ENCODE results near the gene RTN4RL1.

Gene RTN4RL1

DNA sequence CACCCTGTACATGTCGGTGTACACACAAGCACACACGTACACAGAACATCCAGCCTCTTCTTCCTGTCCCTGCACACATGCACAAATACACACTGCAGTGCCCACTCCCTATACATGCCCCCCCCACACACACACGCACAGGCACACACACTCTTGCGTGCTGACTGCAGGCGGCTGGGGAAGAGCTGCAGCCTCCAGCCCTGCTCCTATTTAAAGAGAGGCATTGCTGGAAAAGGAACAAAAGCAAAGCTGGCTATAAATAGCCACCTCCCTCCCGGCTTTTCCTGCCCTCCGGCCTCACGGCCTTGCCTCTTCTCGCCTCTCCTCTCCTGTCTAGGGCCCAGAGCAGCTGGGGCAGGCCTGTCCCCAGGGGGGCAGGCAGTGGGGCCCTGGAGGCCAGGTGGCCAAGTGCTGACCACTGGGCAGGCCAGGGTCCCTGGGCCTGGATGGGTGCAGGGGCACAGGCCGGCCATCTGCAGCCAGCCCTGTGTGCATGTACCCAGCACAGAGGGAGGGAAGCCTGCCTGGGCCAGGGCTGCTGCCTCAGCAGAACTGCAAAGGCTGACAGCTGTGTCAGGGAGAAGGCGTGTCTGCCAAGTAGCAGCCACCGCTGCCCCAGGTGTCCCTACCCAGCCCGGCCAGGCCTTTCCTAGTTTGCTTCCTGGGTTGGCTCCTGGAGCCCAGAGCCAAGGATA is 25.4 kb downstream of the RTN4RL1 start:
- Histone ChIP-seq H3K36me3 (ENCODE audit: insufficient read depth, low read length) (no peaks in the 10 kb centered on the region), H3K9me3 (ENCODE audit: low read length) (no peaks in the 10 kb centered on the region), H3K9me2 (ENCODE audit: low read depth, low read length) (no peaks in the 10 kb centered on the region), H3K27me3 (ENCODE audit: insufficient read depth, low read length) (no peaks in the 10 kb centered on the region; the same call in 1 of the 2 replicates), H3K4me1 (ENCODE audit: insufficient read depth, low read length, severe bottlenecking) (no peaks in the 10 kb centered on the region), H4K20me1 (ENCODE audit: insufficient read depth, low read length) (no peaks in the 10 kb centered on the region), H2AFZ (ENCODE audit: low read length) (no peak overlapping the region), H3K27ac (ENCODE audit: low read depth, low read length, poor library complexity, severe bottlenecking) (no peak overlapping the region), H3F3A (ENCODE audit: insufficient read depth, low read length) (no peaks in the 10 kb centered on the region), H3K79me2 (ENCODE audit: insufficient read depth, low read length) (no peaks in the 10 kb centered on the region), H3K9ac (ENCODE audit: low read length) (no peak overlapping the region), H3K4me2 (ENCODE audit: low read length) (no peak overlapping the region), H3K4me3 (ENCODE audit: low read depth, low read length, poor library complexity, severe bottlenecking) (no peak overlapping the region)
- TF ChIP-seq EZH2 (IDR thresholded peaks at IDR 0.05; ENCODE audit: borderline replicate concordance, low read length) = no peak
- TF ChIP-seq, protein P1, sequence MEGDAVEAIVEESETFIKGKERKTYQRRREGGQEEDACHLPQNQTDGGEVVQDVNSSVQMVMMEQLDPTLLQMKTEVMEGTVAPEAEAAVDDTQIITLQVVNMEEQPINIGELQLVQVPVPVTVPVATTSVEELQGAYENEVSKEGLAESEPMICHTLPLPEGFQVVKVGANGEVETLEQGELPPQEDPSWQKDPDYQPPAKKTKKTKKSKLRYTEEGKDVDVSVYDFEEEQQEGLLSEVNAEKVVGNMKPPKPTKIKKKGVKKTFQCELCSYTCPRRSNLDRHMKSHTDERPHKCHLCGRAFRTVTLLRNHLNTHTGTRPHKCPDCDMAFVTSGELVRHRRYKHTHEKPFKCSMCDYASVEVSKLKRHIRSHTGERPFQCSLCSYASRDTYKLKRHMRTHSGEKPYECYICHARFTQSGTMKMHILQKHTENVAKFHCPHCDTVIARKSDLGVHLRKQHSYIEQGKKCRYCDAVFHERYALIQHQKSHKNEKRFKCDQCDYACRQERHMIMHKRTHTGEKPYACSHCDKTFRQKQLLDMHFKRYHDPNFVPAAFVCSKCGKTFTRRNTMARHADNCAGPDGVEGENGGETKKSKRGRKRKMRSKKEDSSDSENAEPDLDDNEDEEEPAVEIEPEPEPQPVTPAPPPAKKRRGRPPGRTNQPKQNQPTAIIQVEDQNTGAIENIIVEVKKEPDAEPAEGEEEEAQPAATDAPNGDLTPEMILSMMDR (IDR thresholded peaks at IDR 0.05; ENCODE audit: low read length) = no peak

DNA sequence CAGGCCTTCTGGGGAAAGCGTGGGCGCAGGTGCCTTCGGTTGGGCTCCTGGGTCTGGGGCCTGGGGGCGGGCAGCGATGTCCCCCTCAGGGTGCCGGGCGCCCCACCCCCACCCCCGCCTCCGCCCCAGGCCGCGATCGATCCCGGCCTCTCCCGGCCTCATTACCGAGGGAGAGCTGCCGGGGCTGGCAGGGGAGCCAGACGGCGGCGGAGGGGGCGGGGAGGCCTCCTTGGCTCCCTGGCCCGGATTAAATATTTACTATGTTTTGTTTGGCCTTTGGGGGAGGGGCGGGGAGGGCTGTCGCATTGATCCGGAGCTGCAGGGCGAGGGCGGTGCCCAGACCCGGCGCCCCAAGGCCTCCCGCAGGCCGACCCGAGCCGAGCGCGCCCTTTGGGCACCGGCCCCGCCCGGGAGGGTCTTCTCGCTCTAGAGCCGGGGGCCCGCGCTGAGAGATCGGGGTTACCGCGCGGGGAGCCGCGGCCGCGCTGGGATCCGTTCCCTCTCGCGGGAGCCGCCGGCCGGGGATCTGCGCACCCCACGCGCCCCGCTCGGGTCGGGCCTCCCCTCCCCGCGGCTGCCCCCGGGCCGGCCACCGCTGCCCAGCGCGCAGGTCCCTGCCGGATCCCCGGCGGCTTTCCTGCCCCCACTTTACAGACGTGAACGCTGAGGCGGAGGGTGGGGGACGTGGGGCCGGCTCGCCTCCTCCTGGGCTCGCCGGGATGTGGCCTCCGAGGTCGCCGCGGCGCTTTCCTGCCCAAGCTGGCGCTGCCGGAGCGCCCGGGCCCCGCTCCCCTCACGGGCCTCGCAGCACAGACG is 27.0 kb downstream of the RTN4RL1 start:
- Histone ChIP-seq H3K4me1 (ENCODE audit: insufficient read depth, low read length, severe bottlenecking) (no peaks in the 10 kb centered on the region), H3K27ac (ENCODE audit: low read depth, low read length, poor library complexity, severe bottlenecking) (no peak overlapping the region), H3K9me3 (ENCODE audit: low read length) (no peaks in the 10 kb centered on the region), H3K4me3 (ENCODE audit: low read depth, low read length, poor library complexity, severe bottlenecking) (no peak overlapping the region), H3K36me3 (ENCODE audit: insufficient read depth, low read length) (no peaks in the 10 kb centered on the region), H4K20me1 (ENCODE audit: insufficient read depth, low read length) (no peaks in the 10 kb centered on the region), H3K4me2 (ENCODE audit: low read length) (no peak overlapping the region), H3K79me2 (ENCODE audit: insufficient read depth, low read length) (no peaks in the 10 kb centered on the region), H3K27me3 (ENCODE audit: insufficient read depth, low read length) (peaks cover 3% of the 10 kb centered on the region), H3K9me2 (ENCODE audit: low read depth, low read length) (no peaks in the 10 kb centered on the region), H3F3A (ENCODE audit: insufficient read depth, low read length) (no peaks in the 10 kb centered on the region), H3K9ac (ENCODE audit: low read length) (no peak overlapping the region), H2AFZ (ENCODE audit: low read length) (no peak overlapping the region)
- TF ChIP-seq EZH2 (IDR thresholded peaks at IDR 0.05; ENCODE audit: borderline replicate concordance, low read length) = no peak
- TF ChIP-seq, protein P1 (IDR thresholded peaks at IDR 0.05; ENCODE audit: low read length) = no peak

DNA sequence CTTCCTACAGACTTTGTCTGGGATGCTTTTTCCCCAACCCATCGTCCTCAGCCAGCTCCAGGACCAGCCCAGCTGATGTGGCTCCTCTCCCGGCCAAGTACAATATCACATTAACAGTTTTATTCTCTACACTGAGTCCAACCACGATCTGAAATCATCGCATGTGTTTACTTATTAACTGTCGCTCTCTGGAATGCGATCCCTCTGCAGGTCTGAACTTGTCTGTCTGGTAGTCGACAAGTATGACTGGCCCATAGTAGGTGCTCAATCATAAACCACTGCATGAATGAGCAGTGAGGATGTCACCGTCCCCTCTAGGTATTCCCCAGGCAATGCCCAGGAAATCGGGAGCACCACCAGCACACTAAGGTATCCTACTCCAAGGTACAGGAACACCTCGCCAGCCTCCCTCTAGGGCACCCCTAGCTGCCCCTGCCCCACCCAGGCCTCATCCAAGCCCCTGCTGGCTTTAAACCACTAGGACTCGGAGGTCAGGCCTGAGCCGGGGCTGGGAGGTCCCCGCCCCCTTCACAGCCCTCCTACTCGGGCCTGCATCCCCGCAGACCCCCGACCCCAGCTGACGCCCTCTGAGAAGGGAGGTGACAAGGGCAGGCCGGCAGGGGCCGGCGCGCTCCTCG is 27.7 kb downstream of the RTN4RL1 start:
- peaks cover 3% of the 10 kb centered on the region for H3K27me3 ChIP-seq (ENCODE audit: insufficient read depth, low read length)
- no peak overlapping the region for H3K4me2 ChIP-seq (ENCODE audit: low read length)
- no peak for TF ChIP-seq EZH2 (IDR thresholded peaks at IDR 0.05; ENCODE audit: borderline replicate concordance, low read length)
- TF ChIP-seq, protein P1 (IDR thresholded peaks at IDR 0.05; ENCODE audit: low read length) = no peak
- no peak overlapping the region for H3K27ac ChIP-seq (ENCODE audit: low read depth, low read length, poor library complexity, severe bottlenecking)
- H3K4me1 ChIP-seq (ENCODE audit: insufficient read depth, low read length, severe bottlenecking) = no peaks in the 10 kb centered on the region
- H3K36me3 ChIP-seq (ENCODE audit: insufficient read depth, low read length) = no peaks in the 10 kb centered on the region
- H3K79me2 ChIP-seq (ENCODE audit: insufficient read depth, low read length) = no peaks in the 10 kb centered on the region
- no peak overlapping the region for H3K9ac ChIP-seq (ENCODE audit: low read length)
- H3K9me2 ChIP-seq (ENCODE audit: low read depth, low read length) = no peaks in the 10 kb centered on the region
- H3F3A ChIP-seq (ENCODE audit: insufficient read depth, low read length) = no peaks in the 10 kb centered on the region
- H3K9me3 ChIP-seq (ENCODE audit: low read length) = no peaks in the 10 kb centered on the region
- no peak overlapping the region for H2AFZ ChIP-seq (ENCODE audit: low read length)
- H4K20me1 ChIP-seq (ENCODE audit: insufficient read depth, low read length) = no peaks in the 10 kb centered on the region
- H3K4me3 ChIP-seq (ENCODE audit: low read depth, low read length, poor library complexity, severe bottlenecking) = no peak overlapping the region

Data from OCI-LY1 (cell line).